Measurements from ENCODE around the gene HEMGN. TPM values are rescaled to one million over a fixed set of nuclear protein-coding genes. Genes with fewer than 3 reads are reported as not detected.

HEMGN gene
- total and polyA plus RNA-seq, 2 experiments from 2014 or later: not detected

GRCh38 chr9:97930972-97931371, 7.0 kb downstream of the HEMGN start (continued):
- TF ChIP-seq ZNF462 (CRISPR knock-in tag; IDR thresholded peaks at IDR 0.05): no peak

- H3K4me3 ChIP-seq: no peak overlapping the region
- H4K20me1 ChIP-seq (replicated peaks; ENCODE audit: insufficient read depth): no peaks in the 10 kb centered on the region
- no peaks in the 10 kb centered on the region for H3K79me2 ChIP-seq (replicated peaks; ENCODE audit: insufficient read depth)
- no peak overlapping the region for H3K27ac Mint-ChIP-seq
- no peaks in the 10 kb centered on the region for H3F3A ChIP-seq (replicated peaks; ENCODE audit: low read depth)
- H3K36me3 ChIP-seq (ENCODE audit: insufficient read depth): no peaks in the 10 kb centered on the region
- DNase-seq (ENCODE audit: low spot score): no peak
- ATAC-seq: no peak
- H3K4me1 ChIP-seq (ENCODE audit: insufficient read depth): no peaks in the 10 kb centered on the region
- no peaks in the 10 kb centered on the region for H3K4me1 Mint-ChIP-seq
- no peak overlapping the region for H2AFZ ChIP-seq
- no peaks in the 10 kb centered on the region for H3K36me3 Mint-ChIP-seq (ENCODE audit: low read depth)
- H3K4me2 ChIP-seq: no peak overlapping the region
- H3K27ac ChIP-seq (ENCODE audit: low read depth): no peak overlapping the region
- peaks cover 37% of the 10 kb centered on the region for H3K27me3 ChIP-seq (ENCODE audit: insufficient read depth)
- H3K27me3 Mint-ChIP-seq (ENCODE audit: insufficient read depth, low read depth, poor library complexity): peaks cover 3% of the 10 kb centered on the region
- no peaks in the 10 kb centered on the region for H3K9me3 Mint-ChIP-seq
- no peaks in the 10 kb centered on the region for H3K9me2 ChIP-seq (ENCODE audit: insufficient read depth)
- no peak overlapping the region for H3K4me3 Mint-ChIP-seq
- TF ChIP-seq CTCF (conservative IDR thresholded peaks at IDR 0.05; ENCODE audit: low read depth in 2 of 2): no peak
- no peak for TF ChIP-seq CREB1 (CRISPR knock-in tag; IDR thresholded peaks at IDR 0.05; ENCODE audit: low read depth)
- TF ChIP-seq STAT1 (IDR thresholded peaks at IDR 0.05; ENCODE audit: unreplicated experiment): no peak
- TF ChIP-seq EZH2 (IDR thresholded peaks at IDR 0.05; ENCODE audit: low read depth, unreplicated experiment): no peak
- TF ChIP-seq POLR2AphosphoS5 (IDR thresholded peaks at IDR 0.05; ENCODE audit: low read depth): no peak
- no peak for TF ChIP-seq EZH2phosphoT487 (IDR thresholded peaks at IDR 0.05; ENCODE audit: unreplicated experiment)
- TF ChIP-seq ZNF114 (CRISPR knock-in tag; IDR thresholded peaks at IDR 0.05): no peak
- TF ChIP-seq JUNB (IDR thresholded peaks at IDR 0.05; ENCODE audit: unreplicated experiment): no peak
- no peak for TF ChIP-seq ZNF331 (CRISPR knock-in tag; IDR thresholded peaks at IDR 0.05; ENCODE audit: low read depth)
- no peak for TF ChIP-seq ETS1 (IDR thresholded peaks at IDR 0.05)
- TF ChIP-seq REST (IDR thresholded peaks at IDR 0.05; ENCODE audit: unreplicated experiment): no peak
These were observed 8.9 kb downstream of the HEMGN start for GRCh38 chr9:97928986-97929604.
